ENCODE data around the gene PTPRN2. TPM values are rescaled to one million over a fixed set of nuclear protein-coding genes. Genes with fewer than 3 reads are reported as not detected.

PTPRN2 gene
- polyA plus RNA-seq, 1 experiment = 0.02 TPM

DNA sequence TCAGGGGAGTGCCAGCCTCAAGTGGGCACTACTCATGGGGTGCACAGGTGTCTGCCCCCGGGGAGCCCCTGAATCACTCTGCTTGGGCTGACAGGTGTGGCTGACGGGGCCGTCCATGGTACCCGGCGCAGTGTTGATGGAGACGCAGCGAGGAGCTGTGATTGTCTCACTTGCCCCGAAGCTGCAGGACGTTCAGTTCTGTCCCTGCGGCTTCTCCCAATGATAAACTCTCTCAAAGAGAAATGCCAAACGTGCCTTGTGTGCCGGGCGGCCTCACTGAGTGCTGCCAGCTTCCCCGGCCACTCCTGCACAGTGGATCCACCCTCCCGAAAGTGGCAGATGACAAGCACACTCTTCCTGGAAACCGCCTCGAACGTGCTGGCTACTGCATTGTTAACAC is 1047.6 kb downstream of the PTPRN2 start:
- no peak for DNase-seq (ENCODE audit: low read depth, low spot score)
- Histone ChIP-seq H3K27ac (ENCODE audit: low read depth, low read length) (no peak overlapping the region), H3K27me3 (ENCODE audit: control insufficient read depth, insufficient read depth, low read length) (no peaks in the 10 kb centered on the region), H3K4me3 (ENCODE audit: low read depth, low read length) (no peak overlapping the region), H3K9me3 (ENCODE audit: control insufficient read depth, insufficient read depth, low read length) (peaks cover 75% of the 10 kb centered on the region)
- ChIA-PET POLR2A (no interaction called here), CTCF (no interaction called here)
- TF ChIP-seq, protein P1, sequence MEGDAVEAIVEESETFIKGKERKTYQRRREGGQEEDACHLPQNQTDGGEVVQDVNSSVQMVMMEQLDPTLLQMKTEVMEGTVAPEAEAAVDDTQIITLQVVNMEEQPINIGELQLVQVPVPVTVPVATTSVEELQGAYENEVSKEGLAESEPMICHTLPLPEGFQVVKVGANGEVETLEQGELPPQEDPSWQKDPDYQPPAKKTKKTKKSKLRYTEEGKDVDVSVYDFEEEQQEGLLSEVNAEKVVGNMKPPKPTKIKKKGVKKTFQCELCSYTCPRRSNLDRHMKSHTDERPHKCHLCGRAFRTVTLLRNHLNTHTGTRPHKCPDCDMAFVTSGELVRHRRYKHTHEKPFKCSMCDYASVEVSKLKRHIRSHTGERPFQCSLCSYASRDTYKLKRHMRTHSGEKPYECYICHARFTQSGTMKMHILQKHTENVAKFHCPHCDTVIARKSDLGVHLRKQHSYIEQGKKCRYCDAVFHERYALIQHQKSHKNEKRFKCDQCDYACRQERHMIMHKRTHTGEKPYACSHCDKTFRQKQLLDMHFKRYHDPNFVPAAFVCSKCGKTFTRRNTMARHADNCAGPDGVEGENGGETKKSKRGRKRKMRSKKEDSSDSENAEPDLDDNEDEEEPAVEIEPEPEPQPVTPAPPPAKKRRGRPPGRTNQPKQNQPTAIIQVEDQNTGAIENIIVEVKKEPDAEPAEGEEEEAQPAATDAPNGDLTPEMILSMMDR (IDR thresholded peaks at IDR 0.05; ENCODE audit: low read depth, low read length) = no peak

DNA sequence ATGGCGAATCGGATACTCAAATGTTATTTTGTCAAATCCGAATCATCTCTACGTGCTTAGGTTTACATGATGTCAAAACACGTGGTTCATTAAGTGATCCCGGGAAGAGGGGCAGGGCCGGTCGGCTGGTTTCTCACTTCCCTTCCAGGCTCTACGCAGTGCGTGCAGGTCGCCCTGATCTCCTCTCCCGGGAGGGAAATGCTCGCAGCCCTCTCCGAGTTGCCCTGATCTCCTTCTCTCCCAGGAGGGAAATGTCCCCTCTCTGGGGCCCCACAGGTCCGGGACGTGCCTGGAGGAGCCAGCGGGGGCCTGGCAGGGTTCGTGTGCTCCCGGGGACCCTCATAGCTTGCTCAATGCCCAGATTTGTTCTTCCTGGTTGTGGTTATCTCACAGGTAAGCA is 1048.1 kb downstream of the PTPRN2 start:
- no peak overlapping the region for H3K27ac ChIP-seq (ENCODE audit: low read depth, low read length)
- ChIA-PET CTCF (no interaction called here), POLR2A (no interaction called here)
- H3K27me3 ChIP-seq (ENCODE audit: control insufficient read depth, insufficient read depth, low read length) = no peaks in the 10 kb centered on the region
- H3K4me3 ChIP-seq (ENCODE audit: low read depth, low read length) = no peak overlapping the region
- TF ChIP-seq, protein P1 (IDR thresholded peaks at IDR 0.05; ENCODE audit: low read depth, low read length) = no peak
- H3K9me3 ChIP-seq (ENCODE audit: control insufficient read depth, insufficient read depth, low read length) = peaks cover 70% of the 10 kb centered on the region
- DNase-seq (ENCODE audit: low read depth, low spot score) = no peak

DNA sequence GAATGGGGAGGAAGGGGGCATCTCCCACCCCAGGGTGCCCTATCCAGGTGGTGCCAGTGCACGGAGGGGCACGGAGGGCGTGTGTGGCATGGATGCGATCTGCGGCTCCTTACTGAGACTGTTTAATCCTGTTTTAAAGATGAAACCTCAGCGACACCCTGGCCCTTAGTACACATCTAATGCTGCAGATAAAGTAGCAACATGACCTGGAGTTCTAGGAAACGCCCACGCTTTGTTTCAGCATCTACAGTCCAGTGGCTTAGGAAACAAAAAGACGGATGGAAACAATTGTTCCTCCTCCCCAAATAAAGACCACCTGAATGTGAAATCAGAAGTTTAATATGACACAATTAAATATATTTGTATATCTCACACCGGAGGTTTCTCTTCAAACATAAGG is 1048.9 kb downstream of the PTPRN2 start:
- no peak for DNase-seq (ENCODE audit: low read depth, low spot score)
- no peaks in the 10 kb centered on the region for H3K27me3 ChIP-seq (ENCODE audit: control insufficient read depth, insufficient read depth, low read length)
- peaks cover 67% of the 10 kb centered on the region for H3K9me3 ChIP-seq (ENCODE audit: control insufficient read depth, insufficient read depth, low read length)
- POLR2A ChIA-PET = no interaction called here
- TF ChIP-seq, protein P1 (IDR thresholded peaks at IDR 0.05; ENCODE audit: low read depth, low read length) = no peak
- no peak overlapping the region for H3K4me3 ChIP-seq (ENCODE audit: low read depth, low read length)
- CTCF ChIA-PET = no interaction called here
- no peak overlapping the region for H3K27ac ChIP-seq (ENCODE audit: low read depth, low read length)

DNA sequence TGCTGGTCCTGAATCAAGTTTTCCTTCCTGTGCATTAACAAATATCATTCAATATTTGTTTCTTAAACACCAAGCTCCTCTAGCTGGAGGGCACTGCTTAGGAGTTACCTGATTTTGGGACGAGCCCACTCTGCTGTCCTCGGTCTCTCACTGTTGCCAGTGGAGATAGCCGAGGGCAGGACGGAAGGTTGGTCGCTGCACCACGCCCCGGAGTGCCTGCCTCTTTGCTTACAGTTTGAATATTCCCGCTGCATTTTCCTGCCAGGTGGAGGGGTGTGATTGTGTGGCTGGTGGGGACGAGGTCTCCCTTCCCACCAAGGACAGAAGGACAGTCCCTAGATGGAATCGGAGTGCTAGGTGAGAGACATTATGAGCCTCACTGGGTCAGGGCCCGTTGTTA is 1049.3 kb downstream of the PTPRN2 start:
- H3K27me3 ChIP-seq (ENCODE audit: control insufficient read depth, insufficient read depth, low read length) = no peaks in the 10 kb centered on the region
- DNase-seq (ENCODE audit: low read depth, low spot score) = no peak
- H3K27ac ChIP-seq (ENCODE audit: low read depth, low read length) = no peak overlapping the region
- ChIA-PET CTCF (no interaction called here), POLR2A (no interaction called here)
- peaks cover 67% of the 10 kb centered on the region for H3K9me3 ChIP-seq (ENCODE audit: control insufficient read depth, insufficient read depth, low read length)
- H3K4me3 ChIP-seq (ENCODE audit: low read depth, low read length) = no peak overlapping the region
- TF ChIP-seq, protein P1 (IDR thresholded peaks at IDR 0.05; ENCODE audit: low read depth, low read length) = no peak

DNA sequence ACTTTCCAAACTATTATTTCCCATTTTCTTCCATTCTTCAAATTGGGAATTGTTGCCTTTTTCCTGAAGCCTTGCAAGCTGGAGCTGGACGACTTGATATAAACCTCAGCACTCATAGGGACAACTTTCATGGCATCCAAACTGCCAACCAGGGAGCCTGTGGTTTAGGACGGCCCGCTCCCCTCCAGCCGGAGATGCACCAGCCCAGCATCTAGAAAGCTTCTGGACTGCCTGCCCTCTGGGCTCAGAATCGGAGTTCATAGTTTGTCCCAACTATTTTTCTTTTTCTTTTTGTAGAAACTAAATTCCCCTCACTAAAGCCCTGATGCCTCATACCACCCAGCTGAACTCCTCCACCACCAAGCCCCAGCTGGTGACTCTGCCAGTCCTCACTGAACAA is 1050.6 kb downstream of the PTPRN2 start:
- ChIA-PET CTCF (no interaction called here), POLR2A (no interaction called here)
- H3K27ac ChIP-seq (ENCODE audit: low read depth, low read length) = no peak overlapping the region
- peaks cover 55% of the 10 kb centered on the region for H3K9me3 ChIP-seq (ENCODE audit: control insufficient read depth, insufficient read depth, low read length)
- no peaks in the 10 kb centered on the region for H3K27me3 ChIP-seq (ENCODE audit: control insufficient read depth, insufficient read depth, low read length)
- H3K4me3 ChIP-seq (ENCODE audit: low read depth, low read length) = no peak overlapping the region
- TF ChIP-seq, protein P1 (IDR thresholded peaks at IDR 0.05; ENCODE audit: low read depth, low read length) = no peak
- no peak for DNase-seq (ENCODE audit: low read depth, low spot score)
